B cell (primary cell): ENCODE data around the gene RGS10.

Experiments used
- EZH2 ChIP-seq: IDR thresholded peaks from 2 replicates; pipeline ENCODE4 v1.6.1; 2012; ENCODE audit warnings: borderline replicate concordance, low read depth, mild to moderate bottlenecking, moderate library complexity, low read length; ENCODE audit not compliant: insufficient read depth, poor library complexity, severe bottlenecking
- TF ChIP-seq, protein P1 (sequence below): fragments of 200-600 bp; IDR thresholded peaks from one replicate; pipeline ENCODE4 v1.8.0; 2022; ENCODE audit warnings: antibody characterized with exemption, mild to moderate bottlenecking

GRCh38 chr10:119539359-119539825 is 3.1 kb downstream of the RGS10 start:
- TF ChIP-seq, protein P1, sequence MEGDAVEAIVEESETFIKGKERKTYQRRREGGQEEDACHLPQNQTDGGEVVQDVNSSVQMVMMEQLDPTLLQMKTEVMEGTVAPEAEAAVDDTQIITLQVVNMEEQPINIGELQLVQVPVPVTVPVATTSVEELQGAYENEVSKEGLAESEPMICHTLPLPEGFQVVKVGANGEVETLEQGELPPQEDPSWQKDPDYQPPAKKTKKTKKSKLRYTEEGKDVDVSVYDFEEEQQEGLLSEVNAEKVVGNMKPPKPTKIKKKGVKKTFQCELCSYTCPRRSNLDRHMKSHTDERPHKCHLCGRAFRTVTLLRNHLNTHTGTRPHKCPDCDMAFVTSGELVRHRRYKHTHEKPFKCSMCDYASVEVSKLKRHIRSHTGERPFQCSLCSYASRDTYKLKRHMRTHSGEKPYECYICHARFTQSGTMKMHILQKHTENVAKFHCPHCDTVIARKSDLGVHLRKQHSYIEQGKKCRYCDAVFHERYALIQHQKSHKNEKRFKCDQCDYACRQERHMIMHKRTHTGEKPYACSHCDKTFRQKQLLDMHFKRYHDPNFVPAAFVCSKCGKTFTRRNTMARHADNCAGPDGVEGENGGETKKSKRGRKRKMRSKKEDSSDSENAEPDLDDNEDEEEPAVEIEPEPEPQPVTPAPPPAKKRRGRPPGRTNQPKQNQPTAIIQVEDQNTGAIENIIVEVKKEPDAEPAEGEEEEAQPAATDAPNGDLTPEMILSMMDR, result no peak
- TF ChIP-seq EZH2, result no peak
